B cell (primary cell): ENCODE results near the gene ZIC5. TPM values are rescaled to one million over a fixed set of nuclear protein-coding genes. Genes with fewer than 3 reads are reported as not detected.

Experiments used
- ATAC-seq: fragments of 200-7000 bp; cut with Tn5 transposase; one replicate; pipeline ENCODE4 v1.10.0; 2021; ENCODE audit warnings: low read depth, mild to moderate bottlenecking, moderate number of reproducible peaks, moderate library complexity
- CTCF ChIA-PET: fragments of 350-600 bp; sonication (Branson Sonifier 250); formaldehyde crosslinking; loops from one replicate; lab custom pipeline; 2021; ENCODE audit warnings: antibody characterized with exemption, inconsistent platforms; lab: Charles Lee
- POLR2A ChIA-PET: fragments of 350-600 bp; sonication (Branson Sonifier 250); formaldehyde crosslinking; loops from one replicate; lab custom pipeline; 2021; ENCODE audit warnings: antibody characterized with exemption; lab: Charles Lee
- DNase-seq: peaks from one replicate; pipeline ENCODE4 v3.0.0; 2013
- H2AFZ ChIP-seq: 2 replicates; pipeline ENCODE4 v1.6.1; 2012; ENCODE audit warnings: mild to moderate bottlenecking, low read depth, low read length; ENCODE audit not compliant: insufficient read depth, poor library complexity, severe bottlenecking
- H3K27ac ChIP-seq, 2 donors: 1 replicate in 1 of 2; 2 replicates in 1 of 2; pipeline ENCODE4 v1.5.1; 2012 to 2013; ENCODE audit warnings: low read length in 2 of 2, mild to moderate bottlenecking in 2 of 2, moderate library complexity in 1 of 2
- H3K27me3 ChIP-seq, 4 experiments: fragments of 200-600 bp in 1 of 4; sonication (generic) in 1 of 4; replicated peaks in 1 of 4; 1 replicate in 2 of 4; 2 replicates in 2 of 4; pipeline versions ENCODE4 v1.6.1 to v1.7.0; 2013 to 2016; ENCODE audit warnings: low read length in 3 of 4, mild to moderate bottlenecking in 2 of 4, mixed read lengths in 1 of 4, moderate library complexity in 1 of 4; ENCODE audit not compliant: insufficient read depth in 4 of 4, control insufficient read depth in 3 of 4; ENCODE audit errors: control extremely low read depth in 1 of 4
- H3K36me3 ChIP-seq, 2 experiments: replicated peaks in 1 of 2; 1 replicate in 1 of 2; 2 replicates in 1 of 2; pipeline versions ENCODE4 v1.6.1 to v1.7.1; 2013; ENCODE audit warnings: low read length in 1 of 2; ENCODE audit not compliant: insufficient read depth in 2 of 2, control insufficient read depth in 1 of 2; ENCODE audit errors: control extremely low read depth in 1 of 2, extremely low read depth in 1 of 2
- H3K4me1 ChIP-seq, 2 donors: fragments of 200-600 bp in 1 of 2; sonication (generic) in 1 of 2; 1 replicate in 1 of 2; 2 replicates in 1 of 2; pipeline versions ENCODE4 v1.5.1 to v1.6.1; 2013 to 2017; ENCODE audit warnings: low read length in 2 of 2; ENCODE audit not compliant: control insufficient read depth in 2 of 2, insufficient read depth in 2 of 2
- H3K4me2 ChIP-seq: replicated peaks from 2 replicates; pipeline ENCODE3; 2012; ENCODE audit warnings: mild to moderate bottlenecking, low read depth, low read length; ENCODE audit not compliant: poor library complexity, severe bottlenecking
- H3K4me3 ChIP-seq, 5 experiments: fragments of 200-600 bp in 1 of 5; sonication (generic) in 1 of 5; 1 replicate in 3 of 5; 2 replicates in 2 of 5; pipeline versions ENCODE4 v1.5.1 to v1.7.0; 2011 to 2016; ENCODE audit warnings: low read length in 4 of 5, mild to moderate bottlenecking in 4 of 5, low read depth in 2 of 5, control low read depth in 1 of 5, moderate library complexity in 1 of 5; ENCODE audit not compliant: insufficient read depth in 1 of 5; ENCODE audit errors: control extremely low read depth in 1 of 5, extremely low read depth in 1 of 5
- H3K79me2 ChIP-seq: fragments of 200-600 bp; sonication (generic); one replicate; pipeline ENCODE4 v1.6.0; 2016; ENCODE audit warnings: low read length; ENCODE audit not compliant: control insufficient read depth, insufficient read depth
- H3K9ac ChIP-seq: fragments of 200-600 bp; sonication (generic); 2 replicates; pipeline ENCODE4 v1.6.1; 2017; ENCODE audit warnings: mild to moderate bottlenecking, low read length, moderate library complexity
- H3K9me3 ChIP-seq, 3 donors: one replicate each; pipeline versions ENCODE4 v1.6.1 to v1.7.1; 2013; ENCODE audit warnings: low read length in 2 of 3; ENCODE audit not compliant: control insufficient read depth in 2 of 3, insufficient read depth in 1 of 3; ENCODE audit errors: control extremely low read depth in 1 of 3
- H4K20me1 ChIP-seq: 2 replicates; pipeline ENCODE4 v1.6.0; 2012; ENCODE audit warnings: mild to moderate bottlenecking, low read length; ENCODE audit not compliant: insufficient read depth, control insufficient read depth, poor library complexity, severe bottlenecking
- H3K27ac Mint-ChIP-seq: one replicate; pipeline ENCODE4 v1.8.0; 2021; ENCODE audit warnings: mixed read lengths
- H3K27me3 Mint-ChIP-seq: one replicate; pipeline ENCODE4 v1.8.0; 2021; ENCODE audit warnings: mixed read lengths
- H3K4me1 Mint-ChIP-seq: one replicate; pipeline ENCODE4 v1.8.0; 2021; ENCODE audit warnings: mixed read lengths
- H3K4me3 Mint-ChIP-seq: one replicate; pipeline ENCODE4 v1.8.0; 2021; ENCODE audit warnings: mixed read lengths
- H3K9me3 Mint-ChIP-seq: one replicate; pipeline ENCODE4 v1.8.0; 2022; ENCODE audit warnings: mixed read lengths; ENCODE audit not compliant: insufficient read depth
- EZH2 ChIP-seq: IDR thresholded peaks from 2 replicates; pipeline ENCODE4 v1.6.1; 2012; ENCODE audit warnings: borderline replicate concordance, low read depth, mild to moderate bottlenecking, moderate library complexity, low read length; ENCODE audit not compliant: insufficient read depth, poor library complexity, severe bottlenecking
- WGBS: methylation state at CpG from one replicate; pipeline ENCODE4 v1.1.5; 2013; ENCODE audit warnings: missing lambda C conversion rate; ENCODE audit not compliant: insufficient coverage; 5-methylcytosine and 5-hydroxymethylcytosine counted together
- intact Hi-C: fragments of 100-400 bp; cut with micrococcal nuclease; formaldehyde crosslinking; loops from one replicate; pipeline ENCODE4 v1.10.0; 2022
- polyA plus RNA-seq: library from polyadenylated mRNA; depleted of rRNA; stranded (reverse); fragments of >200 nt; gene quantifications from 2 replicates; pipeline ENCODE4 v1.2.3, GENCODE V29; 2012
- total RNA-seq, 2 donors: library from RNA; stranded (reverse); fragments of 120-200 nt in 1 of 2; gene quantifications; 1 replicate in 1 of 2; 2 replicates in 1 of 2; pipeline versions ENCODE4 v1.2.3 to v1.2.4, GENCODE V29; 2013 to 2022
- TF ChIP-seq, protein P1 (sequence below): fragments of 200-600 bp; IDR thresholded peaks from one replicate; pipeline ENCODE4 v1.8.0; 2022; ENCODE audit warnings: antibody characterized with exemption, mild to moderate bottlenecking

ZIC5 gene
- total and polyA plus RNA-seq, 2 donors (not counting 1 experiment from before 2014, with no cell fraction given): not detected

GRCh38 chr13:99944606-99945005 is 27.0 kb downstream of the ZIC5 start:
- no peak for ATAC-seq
- POLR2A ChIA-PET: no interaction called here
- Mint-ChIP-seq H3K4me1 (no peaks in the 10 kb centered on the region), H3K27me3 (peaks cover 55% of the 10 kb centered on the region), H3K9me3 (no peaks in the 10 kb centered on the region), H3K27ac (no peak overlapping the region), H3K4me3 (no peak overlapping the region)
- Histone ChIP-seq H4K20me1 (no peaks in the 10 kb centered on the region), H2AFZ (no peak overlapping the region), H3K79me2 (no peaks in the 10 kb centered on the region), H3K4me1 (no peaks in the 10 kb centered on the region), H3K27ac (no peak overlapping the region), H3K4me2 (no peak overlapping the region), H3K27me3 (peaks cover 0 to 16% (median 4%) of the 10 kb centered on the region in 4 experiments), H3K4me3 (no peak overlapping the region), H3K36me3 (no peaks in the 10 kb centered on the region), H3K9ac (no peak overlapping the region), H3K9me3 (peaks cover 0 to 9% (median 0%) of the 10 kb centered on the region in 3 donors)
- TF ChIP-seq, protein P1, sequence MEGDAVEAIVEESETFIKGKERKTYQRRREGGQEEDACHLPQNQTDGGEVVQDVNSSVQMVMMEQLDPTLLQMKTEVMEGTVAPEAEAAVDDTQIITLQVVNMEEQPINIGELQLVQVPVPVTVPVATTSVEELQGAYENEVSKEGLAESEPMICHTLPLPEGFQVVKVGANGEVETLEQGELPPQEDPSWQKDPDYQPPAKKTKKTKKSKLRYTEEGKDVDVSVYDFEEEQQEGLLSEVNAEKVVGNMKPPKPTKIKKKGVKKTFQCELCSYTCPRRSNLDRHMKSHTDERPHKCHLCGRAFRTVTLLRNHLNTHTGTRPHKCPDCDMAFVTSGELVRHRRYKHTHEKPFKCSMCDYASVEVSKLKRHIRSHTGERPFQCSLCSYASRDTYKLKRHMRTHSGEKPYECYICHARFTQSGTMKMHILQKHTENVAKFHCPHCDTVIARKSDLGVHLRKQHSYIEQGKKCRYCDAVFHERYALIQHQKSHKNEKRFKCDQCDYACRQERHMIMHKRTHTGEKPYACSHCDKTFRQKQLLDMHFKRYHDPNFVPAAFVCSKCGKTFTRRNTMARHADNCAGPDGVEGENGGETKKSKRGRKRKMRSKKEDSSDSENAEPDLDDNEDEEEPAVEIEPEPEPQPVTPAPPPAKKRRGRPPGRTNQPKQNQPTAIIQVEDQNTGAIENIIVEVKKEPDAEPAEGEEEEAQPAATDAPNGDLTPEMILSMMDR: no peak
- TF ChIP-seq EZH2: no peak
- WGBS: 92% methylated on average over 3 of the region's 6 CpGs
- DNase-seq: no peak
- intact Hi-C loops: no loop called here
- CTCF ChIA-PET: no interaction called here

DNA sequence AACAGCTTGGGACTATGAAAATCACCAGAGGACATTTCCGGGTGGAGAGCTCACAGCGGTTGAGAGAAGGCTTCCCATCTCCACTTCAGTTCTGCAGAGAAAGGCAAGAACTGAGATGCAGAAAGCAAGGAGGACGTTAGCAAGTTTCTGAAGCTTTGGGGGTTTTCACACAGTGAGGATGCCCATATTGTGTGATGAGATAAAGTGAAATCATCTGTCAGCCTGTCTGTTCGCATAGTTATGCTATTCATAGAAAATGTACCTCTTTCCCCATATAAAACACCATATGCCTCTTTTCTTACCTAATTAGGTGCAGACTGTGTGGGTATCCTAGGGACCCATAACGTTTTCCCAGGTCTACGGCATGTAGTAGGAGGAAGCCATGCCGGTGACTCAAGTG is 27.5 kb downstream of the ZIC5 start:
- Histone ChIP-seq H2AFZ (no peak overlapping the region), H3K9ac (no peak overlapping the region), H3K27me3 (peaks cover 0 to 16% (median 4%) of the 10 kb centered on the region in 4 experiments), H3K79me2 (no peaks in the 10 kb centered on the region), H3K36me3 (no peaks in the 10 kb centered on the region), H4K20me1 (no peaks in the 10 kb centered on the region), H3K4me1 (no peaks in the 10 kb centered on the region), H3K4me3 (no peak overlapping the region), H3K9me3 (peaks cover 0 to 9% (median 0%) of the 10 kb centered on the region in 3 donors), H3K4me2 (no peak overlapping the region), H3K27ac (no peak overlapping the region)
- ChIA-PET CTCF (no interaction called here), POLR2A (no interaction called here)
- 77% methylated on average over 2 of the region's 7 CpGs for WGBS
- no peaks in the 10 kb centered on the region for H3K9me3 Mint-ChIP-seq
- no peak overlapping the region for H3K27ac Mint-ChIP-seq
- TF ChIP-seq, protein P1: no peak
- no peak for TF ChIP-seq EZH2
- ATAC-seq (no peak), DNase-seq (no peak)
- no peak overlapping the region for H3K4me3 Mint-ChIP-seq
- peaks cover 50% of the 10 kb centered on the region for H3K27me3 Mint-ChIP-seq
- no peaks in the 10 kb centered on the region for H3K4me1 Mint-ChIP-seq
- intact Hi-C loops: no loop called here
